HCEC 1CT (cell line): ENCODE measurements around the gene CCDC127.

ENCODE experiments used
- DNase-seq: peaks from one replicate; pipeline ENCODE4 v3.0.0-alpha.2; 2017

The CCDC127 gene

GRCh38 chr5:187617-188451, 30.1 kb downstream of the CCDC127 start:
- no peak for DNase-seq

GRCh38 chr5:187042-187431, 30.9 kb downstream of the CCDC127 start:
- no peak for DNase-seq

- DNase-seq: no peak
Measured at GRCh38 chr5:186091-187041, 31.6 kb downstream of the CCDC127 start.

- no peak for DNase-seq
Measured at GRCh38 chr5:185095-186070, 32.6 kb downstream of the CCDC127 start.

GRCh38 chr5:184471-184870, 33.5 kb downstream of the CCDC127 start:
- no peak for DNase-seq

- DNase-seq: no peak
Measured at GRCh38 chr5:182126-182525, 35.8 kb downstream of the CCDC127 start.

- DNase-seq: no peak
Measured at GRCh38 chr5:181566-181965, 36.4 kb downstream of the CCDC127 start.

GRCh38 chr5:181160-181559, 36.8 kb downstream of the CCDC127 start:
- no peak for DNase-seq

- no peak for DNase-seq
Measured at GRCh38 chr5:180286-180918, 37.6 kb downstream of the CCDC127 start.

- DNase-seq: no peak
Measured at GRCh38 chr5:179401-179800, 38.6 kb downstream of the CCDC127 start.

- DNase-seq: no peak
Measured at GRCh38 chr5:178110-178509, 39.8 kb downstream of the CCDC127 start.

- DNase-seq: no peak
Measured at GRCh38 chr5:176296-176823, 41.6 kb downstream of the CCDC127 start.

GRCh38 chr5:174876-175465, 43.0 kb downstream of the CCDC127 start:
- no peak for DNase-seq

GRCh38 chr5:174291-174600, 43.7 kb downstream of the CCDC127 start:
- DNase-seq: no peak

GRCh38 chr5:173392-174290, 44.3 kb downstream of the CCDC127 start:
- DNase-seq: no peak

GRCh38 chr5:172841-173251, 45.1 kb downstream of the CCDC127 start:
- DNase-seq: no peak

- DNase-seq: no peak
Measured at GRCh38 chr5:172421-172820, 45.5 kb downstream of the CCDC127 start.

- no peak for DNase-seq
Measured at GRCh38 chr5:171801-172331, 46.1 kb downstream of the CCDC127 start.

- no peak for DNase-seq
Measured at GRCh38 chr5:170971-171800, 46.8 kb downstream of the CCDC127 start.
